ENCODE results near the gene ITGA8. TPM values are rescaled to one million over a fixed set of nuclear protein-coding genes. Genes with fewer than 3 reads are reported as not detected.

Gene ITGA8
- polyA plus RNA-seq, 1 donor (not counting 4 experiments of a cell fraction or from before 2014, with no cell fraction given) = not detected

- no peak for FAIRE-seq
- dilution Hi-C loops (cut with MboI; ENCODE audit: extremely low pct_ligation_motif_present, low sequenced_read_pairs) = no loop called here
- no peak overlapping the region for H2AFZ ChIP-seq (ENCODE audit: control insufficient read depth, low read length)
Measured at GRCh38 chr10:15478950-15479349, 240.8 kb downstream of the ITGA8 start.

GRCh38 chr10:15478429-15478828 lies 241.3 kb downstream of the ITGA8 start:
- Histone ChIP-seq H3K4me3 (ENCODE audit: control insufficient read depth in 2 of 3, extremely low read depth in 1 of 3, insufficient read depth in 2 of 3, low read depth in 1 of 3, low read length in 3 of 3) (no peak overlapping the region), H3K27ac (ENCODE audit: control insufficient read depth, insufficient read depth, low read length) (no peak overlapping the region), H3K36me3 (ENCODE audit: control insufficient read depth in 2 of 2, extremely low read depth in 1 of 2, insufficient read depth in 2 of 2, low read length in 2 of 2) (no peaks in the 10 kb centered on the region), H3K27me3 (ENCODE audit: control insufficient read depth, extremely low read depth, insufficient read depth, low read length) (no peaks in the 10 kb centered on the region), H3K9ac (ENCODE audit: control insufficient read depth, extremely low read depth, insufficient read depth, low read length) (no peak overlapping the region), H4K20me1 (ENCODE audit: control insufficient read depth, extremely low read depth, insufficient read depth, low read length) (no peaks in the 10 kb centered on the region), H3K79me2 (ENCODE audit: control insufficient read depth, insufficient read depth, low read length) (no peaks in the 10 kb centered on the region), H3K9me1 (ENCODE audit: control insufficient read depth, extremely low read depth, insufficient read depth, low read length) (no peaks in the 10 kb centered on the region), H3K9me3 (ENCODE audit: control insufficient read depth, low read depth, low read length) (no peaks in the 10 kb centered on the region), H3K4me2 (ENCODE audit: control insufficient read depth, extremely low read depth, insufficient read depth, low read depth, low read length) (no peak overlapping the region), H3K4me1 (ENCODE audit: control insufficient read depth, extremely low read depth, insufficient read depth, low read length) (no peaks in the 10 kb centered on the region), H2AFZ (ENCODE audit: control insufficient read depth, low read length) (no peak overlapping the region)
- DNase-seq (ENCODE audit: low read depth, low spot score) (no peak), FAIRE-seq (no peak)
- dilution Hi-C loops (cut with MboI; ENCODE audit: extremely low pct_ligation_motif_present, low sequenced_read_pairs) = no loop called here
- TF ChIP-seq CTCF (optimal IDR thresholded peaks at IDR 0.05 in 1 of 3, IDR thresholded peaks at IDR 0.05 in 1 of 3, conservative IDR thresholded peaks at IDR 0.05 in 1 of 3; ENCODE audit: extremely low read depth in 1 of 3, insufficient read depth in 2 of 3, low read length in 3 of 3) (no peak), EZH2 (IDR thresholded peaks at IDR 0.05; ENCODE audit: low read length) (no peak)

More at GRCh38 chr10:15478950-15479349, 240.8 kb downstream of the ITGA8 start:
- no peaks in the 10 kb centered on the region for H3K4me1 ChIP-seq (ENCODE audit: control insufficient read depth, extremely low read depth, insufficient read depth, low read length)
- no peak for DNase-seq (ENCODE audit: low read depth, low spot score)
- no peak overlapping the region for H3K4me3 ChIP-seq (ENCODE audit: control insufficient read depth in 2 of 3, extremely low read depth in 1 of 3, insufficient read depth in 2 of 3, low read depth in 1 of 3, low read length in 3 of 3)
- no peak overlapping the region for H3K9ac ChIP-seq (ENCODE audit: control insufficient read depth, extremely low read depth, insufficient read depth, low read length)
- TF ChIP-seq CTCF (optimal IDR thresholded peaks at IDR 0.05 in 1 of 3, IDR thresholded peaks at IDR 0.05 in 1 of 3, conservative IDR thresholded peaks at IDR 0.05 in 1 of 3; ENCODE audit: extremely low read depth in 1 of 3, insufficient read depth in 2 of 3, low read length in 3 of 3) (no peak), EZH2 (IDR thresholded peaks at IDR 0.05; ENCODE audit: low read length) (no peak)
- H4K20me1 ChIP-seq (ENCODE audit: control insufficient read depth, extremely low read depth, insufficient read depth, low read length) = no peaks in the 10 kb centered on the region
- H3K79me2 ChIP-seq (ENCODE audit: control insufficient read depth, insufficient read depth, low read length) = no peaks in the 10 kb centered on the region
- H3K36me3 ChIP-seq (ENCODE audit: control insufficient read depth in 2 of 2, extremely low read depth in 1 of 2, insufficient read depth in 2 of 2, low read length in 2 of 2) = no peaks in the 10 kb centered on the region
- H3K9me1 ChIP-seq (ENCODE audit: control insufficient read depth, extremely low read depth, insufficient read depth, low read length) = no peaks in the 10 kb centered on the region
- H3K9me3 ChIP-seq (ENCODE audit: control insufficient read depth, low read depth, low read length) = no peaks in the 10 kb centered on the region
- H3K27ac ChIP-seq (ENCODE audit: control insufficient read depth, insufficient read depth, low read length) = no peak overlapping the region
- H3K27me3 ChIP-seq (ENCODE audit: control insufficient read depth, extremely low read depth, insufficient read depth, low read length) = no peaks in the 10 kb centered on the region
- H3K4me2 ChIP-seq (ENCODE audit: control insufficient read depth, extremely low read depth, insufficient read depth, low read depth, low read length) = no peak overlapping the region
